GM11168 (cell line): ENCODE measurements around the gene OR8H1.

Experiments
- in situ Hi-C: fragments of 300-500 bp; cut with MboI; formaldehyde crosslinking; loops from one replicate; pipeline ENCODE4 v1.12.0; 2022; ENCODE audit warnings: low sequenced_read_pairs; ENCODE audit not compliant: unreplicated experiment

The OR8H1 gene, protein sequence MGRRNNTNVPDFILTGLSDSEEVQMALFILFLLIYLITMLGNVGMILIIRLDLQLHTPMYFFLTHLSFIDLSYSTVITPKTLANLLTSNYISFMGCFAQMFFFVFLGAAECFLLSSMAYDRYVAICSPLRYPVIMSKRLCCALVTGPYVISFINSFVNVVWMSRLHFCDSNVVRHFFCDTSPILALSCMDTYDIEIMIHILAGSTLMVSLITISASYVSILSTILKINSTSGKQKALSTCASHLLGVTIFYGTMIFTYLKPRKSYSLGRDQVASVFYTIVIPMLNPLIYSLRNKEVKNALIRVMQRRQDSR

DNA sequence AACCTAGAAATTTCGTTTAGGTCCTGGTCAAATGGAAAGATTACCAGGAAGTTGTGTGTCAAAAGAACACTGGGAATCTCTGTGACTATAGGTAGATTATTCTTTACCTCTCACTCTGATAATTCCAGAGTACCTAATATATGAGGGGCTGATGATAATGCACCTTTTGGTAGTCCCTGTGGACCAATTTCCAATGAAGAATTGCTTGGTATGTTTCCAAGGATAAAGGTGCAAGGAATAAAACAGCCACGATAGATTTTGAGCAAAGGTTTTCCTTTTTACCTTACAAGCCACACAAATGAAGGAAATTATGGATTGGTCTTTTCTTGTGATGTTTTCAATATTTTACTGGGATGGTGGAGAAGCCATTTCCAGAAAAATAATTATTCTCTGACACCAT, at the start of gene OR8H1:
OR8H1 (minus strand) TSS at position 101 of the 400 bp plus-strand sequence. CDS start 1,192 bp downstream, outside the sequence.
- in situ Hi-C loops: no loop called here

DNA sequence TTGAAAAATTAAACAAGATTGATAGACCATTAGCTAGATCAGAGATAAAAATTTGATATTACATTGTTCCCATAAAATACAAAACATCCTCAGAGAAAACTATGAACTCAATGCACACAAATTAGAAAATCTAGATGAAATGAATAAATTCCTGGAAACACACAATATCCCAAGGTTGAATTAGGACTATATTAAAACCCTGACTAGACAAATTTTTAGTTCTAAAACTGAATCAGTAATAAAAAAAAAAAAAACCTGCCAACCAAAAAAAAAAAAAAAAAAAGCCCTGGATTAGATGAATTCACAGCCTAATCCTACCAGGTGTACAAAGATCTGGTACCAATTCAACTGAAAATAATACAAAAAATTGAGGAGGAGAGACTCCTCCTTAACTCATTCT, 48.2 kb upstream of the OR8H1 start:
- in situ Hi-C loops: no loop called here

DNA sequence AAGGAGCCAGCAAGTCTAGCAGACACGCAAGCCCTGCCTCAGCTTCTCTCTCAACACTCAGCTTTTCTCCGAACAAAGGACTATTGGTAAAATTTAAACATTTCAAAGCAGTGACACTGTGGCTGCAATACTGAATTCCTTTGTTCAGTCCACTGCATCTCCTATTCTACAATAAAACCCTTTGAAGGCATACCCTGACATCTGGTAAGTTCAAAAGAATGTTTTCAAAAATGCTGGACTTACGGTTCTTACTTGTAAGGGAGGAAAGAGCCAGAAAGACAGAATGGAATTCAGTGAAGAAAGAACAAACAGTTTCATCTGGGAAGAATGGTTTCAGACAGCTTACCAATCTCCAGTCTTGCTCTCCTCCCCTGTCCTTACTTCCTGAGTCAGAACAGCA, 41.1 kb upstream of the OR8H1 start:
- in situ Hi-C loops: no loop called here

DNA sequence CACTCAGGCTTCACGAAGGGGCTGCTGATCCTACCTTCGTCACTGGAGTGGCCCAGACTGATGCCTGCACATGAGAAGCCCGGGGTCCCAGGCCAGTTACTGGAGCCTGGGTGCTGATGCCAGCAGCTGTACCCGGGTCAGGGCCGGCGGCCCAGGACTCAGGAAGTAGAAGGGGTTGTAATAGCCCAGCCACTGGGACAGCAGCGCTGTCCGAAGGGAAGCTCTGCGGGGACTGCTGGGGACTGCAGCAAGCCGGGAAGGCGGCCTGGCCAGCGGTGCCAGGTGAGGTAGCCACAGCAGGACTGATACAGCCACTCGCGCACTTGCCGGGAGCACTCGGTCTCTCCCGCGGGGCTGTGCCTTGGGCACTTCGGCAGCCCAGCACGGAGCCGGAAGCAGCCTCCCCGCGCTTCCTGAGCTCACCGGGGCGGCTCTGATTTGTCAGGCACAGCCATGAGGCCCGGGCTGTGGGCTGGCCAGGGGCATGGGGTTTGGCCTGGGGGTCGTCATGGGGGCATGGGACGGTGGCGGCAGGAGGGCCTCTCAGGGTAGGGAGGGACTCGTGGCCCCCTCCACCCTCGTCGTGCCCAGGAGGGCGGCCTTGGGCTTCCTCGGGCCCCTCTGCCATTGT, 39.9 kb upstream of the OR8H1 start:
- in situ Hi-C loops: no loop called here

DNA sequence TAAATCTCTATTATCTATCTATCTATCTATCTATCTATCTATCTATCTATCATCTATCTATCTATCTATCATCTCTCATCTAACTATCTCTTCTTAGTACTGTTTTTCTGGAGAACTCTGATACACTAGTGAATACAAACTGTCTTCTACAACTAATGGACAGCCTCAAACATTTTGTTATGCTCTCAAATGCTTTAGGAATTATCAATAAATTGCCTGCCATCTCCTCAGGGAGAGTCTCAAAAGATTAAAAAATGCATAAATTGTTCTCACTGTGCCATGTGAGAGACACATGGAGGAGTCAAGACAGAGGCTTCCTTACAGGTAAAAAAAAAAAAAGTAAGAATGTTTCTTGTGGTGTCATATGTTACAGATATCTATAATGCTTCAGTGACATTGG, 22.8 kb upstream of the OR8H1 start, which contains the start of gene OR8K3:
OR8K3 (plus strand) TSS at position 301 of the 400 bp plus-strand sequence. CDS start 3,163 bp downstream, outside the sequence.
- in situ Hi-C loops: no loop called here

DNA sequence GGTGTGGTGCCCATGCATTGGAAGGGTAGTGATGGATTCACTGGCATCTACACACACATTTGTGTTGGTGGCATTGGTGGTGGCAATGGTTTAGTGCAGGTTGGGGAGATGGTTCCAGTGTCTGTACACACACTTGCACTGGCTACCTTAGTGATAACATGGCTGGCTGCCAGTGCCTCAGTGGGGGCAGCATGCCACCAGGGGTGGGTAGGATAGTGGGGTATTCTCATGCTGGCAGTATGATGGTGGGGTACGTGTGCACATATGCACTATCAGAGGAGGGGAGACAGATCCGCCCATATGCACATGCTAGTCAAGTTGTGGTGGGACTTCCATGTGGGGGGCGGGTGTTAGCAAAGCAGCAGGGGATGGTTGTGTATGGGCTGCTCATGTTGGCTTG, 15.8 kb upstream of the OR8H1 start:
- in situ Hi-C loops: no loop called here

DNA sequence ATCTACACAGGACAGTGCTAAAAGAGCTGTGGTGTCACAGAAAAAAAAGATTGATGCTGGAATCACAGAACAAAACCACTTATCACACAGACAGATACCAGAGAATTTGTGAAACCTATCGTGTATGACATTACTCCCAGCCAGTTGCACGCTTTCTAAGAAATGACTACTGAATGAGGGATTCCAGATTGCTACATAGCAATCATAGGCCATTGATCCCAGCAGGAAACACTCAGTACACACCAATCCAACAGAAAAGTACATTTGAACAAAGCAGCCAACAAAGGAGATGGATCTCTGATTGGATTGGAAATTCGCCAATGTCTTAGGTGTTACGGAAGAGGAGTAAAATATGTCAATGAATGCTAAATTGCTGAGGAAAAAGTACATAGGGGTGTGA, 4.8 kb upstream of the OR8H1 start:
- in situ Hi-C loops: no loop called here

DNA sequence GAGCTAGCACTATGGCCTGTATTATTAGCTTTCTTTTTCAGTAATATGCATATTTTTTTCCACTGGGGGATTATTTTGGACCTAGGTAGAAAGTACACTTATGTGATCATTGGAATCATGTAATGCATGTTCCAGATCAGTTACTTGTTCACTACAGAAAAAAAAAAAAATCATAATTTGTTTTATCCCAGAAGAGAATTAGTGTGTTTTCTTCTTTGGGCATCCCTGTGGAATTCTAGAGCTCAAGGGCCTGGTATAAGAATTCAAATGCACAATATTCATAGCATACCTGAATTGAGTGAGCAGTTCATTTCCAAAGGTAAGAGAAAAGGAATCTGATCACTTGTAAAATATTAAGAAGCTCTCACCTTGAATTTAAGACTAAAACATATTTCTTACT, 18.2 kb downstream of the OR8H1 start, which contains the start of gene OR5T1:
OR5T1 (plus strand) TSS at position 301 of the 400 bp plus-strand sequence. CDS start 1,485 bp downstream, outside the sequence.
- in situ Hi-C loops: no loop called here

DNA sequence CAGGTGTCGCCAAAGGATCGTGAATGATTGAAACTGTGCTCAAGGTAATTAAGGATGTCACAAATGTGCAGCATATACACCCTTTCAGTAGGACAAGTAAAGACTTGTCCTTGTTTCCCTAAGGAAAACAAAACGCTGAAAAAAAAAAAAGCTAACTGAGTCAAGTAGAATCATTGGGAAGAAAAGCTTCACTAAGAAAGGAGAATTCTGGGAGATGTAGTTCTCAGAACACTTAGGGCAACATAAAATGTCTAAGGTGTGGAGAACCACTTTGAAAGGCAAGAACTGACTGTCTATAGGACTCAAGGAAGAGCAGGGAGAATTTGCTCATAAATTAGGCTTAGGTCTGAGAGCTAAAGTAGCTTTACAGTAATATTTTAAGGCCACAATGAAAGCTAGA, 21.0 kb downstream of the OR8H1 start:
- in situ Hi-C loops: no loop called here

DNA sequence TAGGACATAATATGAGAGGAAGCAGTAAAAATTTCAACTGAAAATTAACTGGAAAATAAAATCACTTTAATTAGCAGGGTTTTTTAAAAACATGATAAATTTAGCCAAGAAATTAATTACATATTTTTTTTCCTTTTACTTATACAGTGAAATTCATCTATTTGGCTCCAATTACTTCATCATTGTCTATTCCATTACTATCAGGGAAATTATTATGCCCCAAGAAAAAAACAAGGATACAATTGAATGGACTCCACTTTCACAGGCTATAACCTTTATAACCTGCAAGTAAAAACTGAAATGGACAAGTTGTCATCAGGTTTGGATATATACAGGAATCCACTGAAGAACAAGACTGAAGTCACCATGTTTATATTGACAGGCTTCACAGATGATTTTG, 40.1 kb downstream of the OR8H1 start, which contains the start of gene OR5T3:
OR5T3 (plus strand) TSS at position 301 of the 400 bp plus-strand sequence; CDS start at position 301, 0 bp downstream.
- in situ Hi-C loops: no loop called here
